ENCODE data around the gene RAB26. TPM values are rescaled to one million over a fixed set of nuclear protein-coding genes. Genes with fewer than 3 reads are reported as not detected.

RAB26 gene
- polyA plus RNA-seq, 1 experiment = 3.6 TPM

DNA sequence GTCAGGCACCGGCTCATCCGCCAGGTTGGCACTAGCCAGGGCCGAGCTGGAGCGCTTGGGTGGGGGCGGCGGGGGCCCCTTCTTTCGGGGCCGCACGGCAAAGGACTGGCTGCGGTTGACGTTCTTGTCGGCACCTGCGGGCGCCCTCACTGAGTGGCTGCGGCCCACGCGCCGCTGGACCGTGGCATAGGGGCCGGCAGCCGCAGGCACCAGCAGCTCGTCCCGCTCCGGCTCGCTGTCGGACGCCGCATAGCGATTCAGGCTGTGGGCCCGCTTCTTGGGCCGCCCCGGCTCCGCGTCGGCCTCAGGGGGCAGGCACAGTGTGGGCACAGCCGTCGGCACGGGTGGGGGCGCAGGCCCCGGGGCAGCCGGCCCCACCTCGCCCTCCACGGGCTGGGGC, 32.0 kb downstream of the RAB26 start:
- TF ChIP-seq, protein P1, sequence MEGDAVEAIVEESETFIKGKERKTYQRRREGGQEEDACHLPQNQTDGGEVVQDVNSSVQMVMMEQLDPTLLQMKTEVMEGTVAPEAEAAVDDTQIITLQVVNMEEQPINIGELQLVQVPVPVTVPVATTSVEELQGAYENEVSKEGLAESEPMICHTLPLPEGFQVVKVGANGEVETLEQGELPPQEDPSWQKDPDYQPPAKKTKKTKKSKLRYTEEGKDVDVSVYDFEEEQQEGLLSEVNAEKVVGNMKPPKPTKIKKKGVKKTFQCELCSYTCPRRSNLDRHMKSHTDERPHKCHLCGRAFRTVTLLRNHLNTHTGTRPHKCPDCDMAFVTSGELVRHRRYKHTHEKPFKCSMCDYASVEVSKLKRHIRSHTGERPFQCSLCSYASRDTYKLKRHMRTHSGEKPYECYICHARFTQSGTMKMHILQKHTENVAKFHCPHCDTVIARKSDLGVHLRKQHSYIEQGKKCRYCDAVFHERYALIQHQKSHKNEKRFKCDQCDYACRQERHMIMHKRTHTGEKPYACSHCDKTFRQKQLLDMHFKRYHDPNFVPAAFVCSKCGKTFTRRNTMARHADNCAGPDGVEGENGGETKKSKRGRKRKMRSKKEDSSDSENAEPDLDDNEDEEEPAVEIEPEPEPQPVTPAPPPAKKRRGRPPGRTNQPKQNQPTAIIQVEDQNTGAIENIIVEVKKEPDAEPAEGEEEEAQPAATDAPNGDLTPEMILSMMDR (IDR thresholded peaks at IDR 0.05; ENCODE audit: low read depth, low read length) = no peak
- Histone ChIP-seq H3K4me3 (ENCODE audit: low read depth, low read length) (no peak overlapping the region), H3K9me3 (ENCODE audit: control insufficient read depth, insufficient read depth, low read length) (peaks cover 7% of the 10 kb centered on the region; the same call in 1 of the 2 replicates), H3K27me3 (ENCODE audit: control insufficient read depth, insufficient read depth, low read length) (no peaks in the 10 kb centered on the region), H3K27ac (ENCODE audit: low read depth, low read length) (no peak overlapping the region)
- ChIA-PET CTCF (no interaction called here), POLR2A (interaction anchor here (0.6 kb wide), 1 partner anchor 281 kb away, joined by 3 read pairs; no protein-coding TSS in a partner anchor)
- no peak for DNase-seq (ENCODE audit: low read depth, low spot score)

DNA sequence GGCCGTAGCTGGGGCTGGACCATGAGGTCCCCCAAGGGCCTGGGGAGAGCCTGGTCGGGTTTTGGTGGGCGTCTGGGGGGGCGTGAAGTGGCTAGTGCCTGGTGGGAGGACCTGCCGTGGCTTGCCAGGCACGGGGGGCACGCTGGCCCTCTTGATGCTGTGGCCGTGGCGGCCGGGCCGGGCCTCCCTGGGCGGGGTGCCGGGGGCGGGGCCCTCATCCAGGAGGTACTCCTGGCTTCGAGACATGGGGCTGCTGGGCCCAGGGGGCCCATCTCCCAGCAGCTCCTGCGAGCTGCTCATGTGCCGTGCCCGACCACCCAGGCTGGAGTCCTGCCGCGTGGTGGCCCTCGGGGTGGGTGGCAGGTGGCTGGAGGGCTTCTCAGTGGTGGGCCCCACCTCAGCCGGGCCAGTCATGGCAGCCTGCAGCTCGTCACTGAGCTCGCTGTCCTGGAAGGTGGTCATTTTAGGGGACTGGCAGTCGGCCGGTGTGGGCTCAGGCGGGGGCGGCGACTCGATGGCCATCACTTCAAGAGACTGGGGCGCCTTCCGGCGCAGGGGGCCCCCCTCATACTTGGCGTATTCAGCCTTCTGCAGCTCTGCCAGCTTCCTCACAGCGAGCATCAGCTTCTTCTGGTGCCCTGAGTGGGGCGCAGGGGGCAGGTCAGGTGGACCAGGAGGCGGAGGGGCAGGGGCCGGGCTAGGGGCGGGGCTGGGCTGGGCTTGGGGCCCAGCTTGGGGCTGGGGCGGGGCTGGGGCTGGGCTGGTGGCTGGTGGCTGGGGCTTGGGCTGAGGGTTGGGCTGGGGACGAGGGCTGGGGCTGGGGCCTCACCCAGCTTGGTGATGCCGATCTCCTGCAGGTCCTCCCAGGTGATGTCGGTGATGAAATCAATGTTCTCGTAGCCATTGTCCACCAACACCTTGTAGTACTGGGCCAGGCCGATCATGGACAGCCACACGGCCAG, 32.8 kb downstream of the RAB26 start:
- ChIA-PET POLR2A (no interaction called here), CTCF (no interaction called here)
- TF ChIP-seq, protein P1 (IDR thresholded peaks at IDR 0.05; ENCODE audit: low read depth, low read length) = no peak
- H3K27ac ChIP-seq (ENCODE audit: low read depth, low read length) = no peak overlapping the region
- H3K9me3 ChIP-seq (ENCODE audit: control insufficient read depth, insufficient read depth, low read length) = peaks cover 7% of the 10 kb centered on the region; the same call in 1 of the 2 replicates
- no peak overlapping the region for H3K4me3 ChIP-seq (ENCODE audit: low read depth, low read length)
- H3K27me3 ChIP-seq (ENCODE audit: control insufficient read depth, insufficient read depth, low read length) = peaks cover 2% of the 10 kb centered on the region
- DNase-seq (ENCODE audit: low read depth, low spot score) = no peak

- Histone ChIP-seq H3K27me3 (ENCODE audit: control insufficient read depth, insufficient read depth, low read length) (peaks cover 2% of the 10 kb centered on the region), H3K27ac (ENCODE audit: low read depth, low read length) (no peak overlapping the region), H3K9me3 (ENCODE audit: control insufficient read depth, insufficient read depth, low read length) (peaks cover 7% of the 10 kb centered on the region; the same call in 1 of the 2 replicates), H3K4me3 (ENCODE audit: low read depth, low read length) (no peak overlapping the region)
- TF ChIP-seq, protein P1 (IDR thresholded peaks at IDR 0.05; ENCODE audit: low read depth, low read length) = no peak
- ChIA-PET POLR2A (interaction anchor here (1.8 kb wide), 1 partner anchor 26 kb away, joined by 5 read pairs; the partner anchor contains the start of gene TRAF7), CTCF (no interaction called here)
- DNase-seq (ENCODE audit: low read depth, low spot score) = no peak
These were observed 33.5 kb downstream of the RAB26 start for GRCh38 chr16:2181952-2182351.

DNA sequence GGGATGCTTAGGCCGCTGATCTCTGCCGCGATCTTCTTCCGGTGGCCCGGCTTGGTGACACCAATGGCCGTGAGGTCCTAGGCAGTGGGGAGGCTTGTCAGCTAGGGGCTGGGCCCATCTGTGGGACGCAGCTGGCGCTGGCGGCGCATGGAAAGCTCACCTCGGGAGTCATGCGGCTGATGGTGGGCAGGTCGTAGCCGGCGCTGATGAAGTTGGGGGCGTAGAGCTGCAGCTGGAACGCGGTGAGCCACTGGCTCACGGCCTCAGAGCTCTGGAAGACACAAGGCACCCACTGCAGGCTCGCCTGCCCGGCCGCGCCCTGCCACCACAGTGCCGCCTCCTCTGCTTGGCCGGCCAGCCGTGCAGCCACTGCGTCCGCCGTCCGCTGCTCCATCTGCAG, 35.2 kb downstream of the RAB26 start:
- DNase-seq (ENCODE audit: low read depth, low spot score) = no peak
- TF ChIP-seq, protein P1 (IDR thresholded peaks at IDR 0.05; ENCODE audit: low read depth, low read length) = no peak
- no peak overlapping the region for H3K4me3 ChIP-seq (ENCODE audit: low read depth, low read length)
- POLR2A ChIA-PET = interaction anchor here (1.2 to 1.8 kb wide), 2 partner anchors 22 to 28 kb away, joined by 3 to 5 read pairs; partner anchors contain the start of gene TRAF7
- H3K27ac ChIP-seq (ENCODE audit: low read depth, low read length) = no peak overlapping the region
- CTCF ChIA-PET = no interaction called here
- H3K9me3 ChIP-seq (ENCODE audit: control insufficient read depth, insufficient read depth, low read length) = no peaks in the 10 kb centered on the region; the same call in 1 of the 2 replicates
- H3K27me3 ChIP-seq (ENCODE audit: control insufficient read depth, insufficient read depth, low read length) = peaks cover 2% of the 10 kb centered on the region

DNA sequence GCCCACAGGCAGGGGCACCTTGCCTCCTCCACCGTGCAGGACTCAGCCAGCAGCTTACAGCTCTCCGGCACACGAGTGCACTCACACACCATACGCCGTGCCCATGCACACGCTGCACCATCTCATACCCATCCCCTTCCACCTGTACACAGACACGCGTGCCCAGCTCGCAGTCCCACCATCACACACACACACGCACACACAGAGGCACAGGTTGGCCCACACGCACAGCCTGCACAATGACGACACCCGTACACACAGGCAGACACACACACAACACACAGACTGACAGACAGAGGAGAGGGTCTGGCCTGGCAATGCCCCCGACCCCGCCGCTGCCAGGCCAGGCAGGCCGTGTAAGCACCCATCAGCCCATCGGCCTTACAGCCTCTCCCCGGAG, 35.9 kb downstream of the RAB26 start:
- no peak overlapping the region for H3K27ac ChIP-seq (ENCODE audit: low read depth, low read length)
- peaks cover 2% of the 10 kb centered on the region for H3K27me3 ChIP-seq (ENCODE audit: control insufficient read depth, insufficient read depth, low read length)
- ChIA-PET CTCF (no interaction called here), POLR2A (interaction anchor here (1.2 kb wide), 1 partner anchor 23 kb away, joined by 3 read pairs; no protein-coding TSS in a partner anchor)
- no peak overlapping the region for H3K4me3 ChIP-seq (ENCODE audit: low read depth, low read length)
- DNase-seq (ENCODE audit: low read depth, low spot score) = no peak
- TF ChIP-seq, protein P1 (IDR thresholded peaks at IDR 0.05; ENCODE audit: low read depth, low read length) = no peak
- H3K9me3 ChIP-seq (ENCODE audit: control insufficient read depth, insufficient read depth, low read length) = no peaks in the 10 kb centered on the region; the same call in 1 of the 2 replicates

Data from AG04450 (cell line).